ENCODE results near the gene EYA4.

EYA4 gene

DNA sequence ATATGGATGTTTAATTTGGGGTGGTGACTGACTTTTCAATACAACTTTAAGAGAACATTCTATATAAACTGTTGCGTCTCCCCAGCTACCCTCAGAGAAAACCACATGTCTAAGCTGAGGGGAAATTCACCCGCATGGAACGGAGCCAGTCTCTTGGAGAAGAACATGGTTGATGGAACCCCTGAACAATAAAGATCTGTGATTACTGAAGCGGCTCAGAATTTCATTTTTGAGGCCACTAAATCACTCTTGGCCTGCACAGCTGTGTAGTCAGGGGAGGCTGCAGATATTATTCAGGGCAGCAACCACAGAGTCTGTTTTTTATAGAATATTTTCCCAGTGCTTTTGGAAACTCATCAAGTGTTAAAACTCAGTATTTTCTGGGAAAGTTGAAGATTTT lies 73.8 kb downstream of the EYA4 start:
- TF ChIP-seq, protein P1, sequence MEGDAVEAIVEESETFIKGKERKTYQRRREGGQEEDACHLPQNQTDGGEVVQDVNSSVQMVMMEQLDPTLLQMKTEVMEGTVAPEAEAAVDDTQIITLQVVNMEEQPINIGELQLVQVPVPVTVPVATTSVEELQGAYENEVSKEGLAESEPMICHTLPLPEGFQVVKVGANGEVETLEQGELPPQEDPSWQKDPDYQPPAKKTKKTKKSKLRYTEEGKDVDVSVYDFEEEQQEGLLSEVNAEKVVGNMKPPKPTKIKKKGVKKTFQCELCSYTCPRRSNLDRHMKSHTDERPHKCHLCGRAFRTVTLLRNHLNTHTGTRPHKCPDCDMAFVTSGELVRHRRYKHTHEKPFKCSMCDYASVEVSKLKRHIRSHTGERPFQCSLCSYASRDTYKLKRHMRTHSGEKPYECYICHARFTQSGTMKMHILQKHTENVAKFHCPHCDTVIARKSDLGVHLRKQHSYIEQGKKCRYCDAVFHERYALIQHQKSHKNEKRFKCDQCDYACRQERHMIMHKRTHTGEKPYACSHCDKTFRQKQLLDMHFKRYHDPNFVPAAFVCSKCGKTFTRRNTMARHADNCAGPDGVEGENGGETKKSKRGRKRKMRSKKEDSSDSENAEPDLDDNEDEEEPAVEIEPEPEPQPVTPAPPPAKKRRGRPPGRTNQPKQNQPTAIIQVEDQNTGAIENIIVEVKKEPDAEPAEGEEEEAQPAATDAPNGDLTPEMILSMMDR (IDR thresholded peaks at IDR 0.05; ENCODE audit: low read depth, low read length, missing control alignments): no peak
- no peak for DNase-seq (ENCODE audit: low read depth)

DNA sequence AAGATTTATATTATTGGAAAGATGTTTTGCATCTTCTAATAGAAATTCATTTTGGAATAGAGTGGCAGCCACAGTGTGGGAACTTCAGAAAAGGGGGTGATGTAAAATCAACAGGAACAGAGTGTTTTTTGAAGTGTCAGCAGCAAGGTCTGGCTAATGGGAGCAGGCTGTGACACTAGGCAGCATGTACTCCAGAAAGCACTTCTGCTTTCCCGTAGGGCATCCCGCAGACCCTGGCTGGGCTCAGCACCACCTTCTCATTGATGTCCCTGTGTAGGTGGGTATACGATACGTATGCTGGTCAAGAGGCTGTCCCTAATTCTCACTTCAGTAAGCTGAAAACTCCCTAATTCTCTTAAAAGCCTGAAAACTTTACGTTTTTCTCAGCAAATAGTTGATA lies 74.7 kb downstream of the EYA4 start:
- no peak overlapping the region for H3K4me3 ChIP-seq (ENCODE audit: low read depth, low read length)
- no peak for DNase-seq (ENCODE audit: low read depth)
- TF ChIP-seq, protein P1 (IDR thresholded peaks at IDR 0.05; ENCODE audit: low read depth, low read length, missing control alignments): no peak

More for the DNA sequence above, 73.8 kb downstream of the EYA4 start:
- H3K4me3 ChIP-seq (ENCODE audit: low read depth, low read length): no peak overlapping the region

DNA sequence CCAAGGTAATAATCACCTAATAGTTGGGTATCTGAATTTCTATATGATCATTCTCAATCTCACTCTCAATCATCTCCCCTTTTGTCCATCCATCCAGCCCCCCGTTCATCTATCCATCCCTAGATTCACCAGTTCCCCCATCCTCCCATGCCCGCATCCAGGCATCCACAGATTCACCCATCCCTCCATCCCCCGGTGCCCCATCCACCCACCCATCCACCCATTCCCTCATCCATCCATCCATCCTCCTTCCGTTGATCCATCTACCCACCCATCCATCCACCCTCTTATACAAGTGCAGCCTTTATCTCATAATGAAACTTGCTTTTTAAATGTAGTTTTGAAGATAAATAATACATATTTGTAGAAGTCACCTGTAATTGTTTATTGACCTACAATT lies 76.5 kb downstream of the EYA4 start:
- DNase-seq (ENCODE audit: low read depth): no peak
- TF ChIP-seq, protein P1 (IDR thresholded peaks at IDR 0.05; ENCODE audit: low read depth, low read length, missing control alignments): no peak
- H3K4me3 ChIP-seq (ENCODE audit: low read depth, low read length): no peak overlapping the region

DNA sequence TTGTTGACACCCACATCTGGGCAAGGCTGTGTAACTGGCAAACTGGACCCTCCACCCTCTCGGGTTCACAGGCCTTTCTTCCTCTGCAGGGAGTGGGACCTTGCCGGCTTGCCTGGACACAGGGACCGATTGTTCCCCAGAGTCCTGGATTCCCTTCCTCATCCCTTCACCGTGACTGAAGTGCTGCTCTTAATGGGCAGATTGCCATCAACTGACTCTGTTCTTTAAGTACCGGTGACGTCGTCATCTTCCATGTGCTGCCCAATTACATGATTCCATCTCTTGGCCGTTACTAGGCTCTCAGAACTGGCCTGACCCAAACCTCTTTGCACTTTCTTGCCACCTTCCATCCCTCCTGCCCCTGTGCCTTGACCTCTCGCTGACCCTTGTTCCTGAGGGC lies 85.4 kb downstream of the EYA4 start:
- H3K4me3 ChIP-seq (ENCODE audit: low read depth, low read length): no peak overlapping the region
- TF ChIP-seq, protein P1 (IDR thresholded peaks at IDR 0.05; ENCODE audit: low read depth, low read length, missing control alignments): no peak
- DNase-seq (ENCODE audit: low read depth): no peak

DNA sequence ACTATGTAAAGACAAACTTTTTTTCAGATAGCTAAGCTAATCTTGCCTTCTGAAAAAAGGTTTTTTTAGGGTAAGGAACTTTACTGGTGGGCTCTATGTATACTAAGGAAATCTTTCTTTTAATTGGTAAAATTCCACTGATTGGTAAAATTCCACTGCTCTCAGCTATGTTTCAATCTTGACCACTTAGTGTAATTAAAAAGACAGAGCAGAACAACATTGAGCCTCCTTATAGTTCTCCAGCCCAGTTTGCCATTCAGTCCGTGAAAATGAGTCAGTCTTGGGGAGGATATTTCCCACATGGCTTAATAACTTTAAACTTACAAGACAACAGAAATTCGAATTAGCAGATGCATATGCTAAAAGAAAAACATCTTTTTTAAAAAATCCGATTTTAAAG lies 92.7 kb downstream of the EYA4 start:
- no peak overlapping the region for H3K4me3 ChIP-seq (ENCODE audit: low read depth, low read length)
- TF ChIP-seq, protein P1 (IDR thresholded peaks at IDR 0.05; ENCODE audit: low read depth, low read length, missing control alignments): no peak
- no peak for DNase-seq (ENCODE audit: low read depth)

DNA sequence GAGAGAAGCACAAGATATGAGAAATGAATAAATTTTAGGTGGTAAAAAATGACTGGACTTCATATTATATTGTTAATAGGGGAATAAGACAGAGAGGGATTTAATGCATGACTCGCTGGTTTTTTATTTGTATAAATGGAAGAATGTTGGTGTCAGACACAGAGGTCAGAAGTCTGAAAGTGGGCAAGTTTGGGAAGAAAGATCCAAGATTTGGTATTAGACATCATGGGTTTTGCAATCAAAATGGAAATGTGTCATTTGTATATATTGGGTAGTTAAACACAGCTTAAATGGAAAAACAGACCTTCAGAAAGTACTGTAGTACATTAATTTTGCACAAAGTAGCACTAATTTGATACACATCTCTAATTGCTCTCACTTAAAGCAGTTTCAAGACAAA lies 96.2 kb downstream of the EYA4 start:
- TF ChIP-seq, protein P1 (IDR thresholded peaks at IDR 0.05; ENCODE audit: low read depth, low read length, missing control alignments): no peak
- DNase-seq (ENCODE audit: low read depth): no peak
- no peak overlapping the region for H3K4me3 ChIP-seq (ENCODE audit: low read depth, low read length)

DNA sequence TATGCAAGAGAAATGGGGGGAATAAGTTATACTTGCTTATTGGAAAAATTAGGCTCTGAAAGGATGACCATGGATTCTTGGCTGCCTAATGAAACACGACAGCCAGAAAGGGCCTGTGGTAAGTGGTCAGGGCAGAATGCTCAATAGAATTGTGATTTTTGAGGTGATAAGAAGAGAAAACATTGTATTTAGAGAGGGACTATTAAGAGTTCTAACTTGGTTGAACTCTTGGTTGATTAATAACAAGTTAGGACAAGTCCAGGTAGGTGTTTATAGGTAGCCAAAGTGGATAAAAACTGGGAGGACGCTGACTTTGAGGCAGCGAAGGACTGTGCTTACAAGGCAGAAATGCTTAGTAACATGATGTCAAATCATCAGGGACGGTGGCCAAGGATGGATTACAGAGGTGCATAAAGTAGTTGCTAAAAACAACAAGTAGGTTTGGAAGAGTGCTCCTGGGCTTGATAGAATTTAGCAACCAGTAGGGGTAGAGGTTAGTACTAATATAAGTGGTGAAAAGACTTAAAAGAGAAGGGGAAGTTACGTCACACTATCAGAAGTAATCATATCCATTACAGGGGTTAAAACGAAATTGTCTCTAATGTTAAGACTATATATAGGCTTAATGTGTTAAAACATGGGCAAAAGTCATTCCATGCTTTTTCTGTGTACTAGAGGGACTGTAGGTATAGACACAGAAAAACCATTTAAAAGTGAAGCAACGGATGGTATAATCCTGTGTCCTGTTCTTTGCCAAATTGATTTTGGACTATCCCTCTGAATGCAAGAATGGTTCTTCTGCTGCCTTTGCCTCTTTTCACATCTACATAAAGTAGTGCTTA lies 98.6 kb downstream of the EYA4 start:
- H3K4me3 ChIP-seq (ENCODE audit: low read depth, low read length): no peak overlapping the region
- TF ChIP-seq, protein P1 (IDR thresholded peaks at IDR 0.05; ENCODE audit: low read depth, low read length, missing control alignments): no peak

More for the DNA sequence above, 98.6 kb downstream of the EYA4 start:
- no peak for DNase-seq (ENCODE audit: low read depth)

Data from GM12864 (cell line).